T-helper 1 cell treated with Interleukin-12 subunit alpha and Interleukin-12 subunit beta and Interleukin-4 antibody, amounts not matched to agents 30 ng/mL and 1 ng/mL, for 36 hours (primary cell): ENCODE results near the gene EPS8. TPM values are rescaled to one million over a fixed set of nuclear protein-coding genes. Genes with fewer than 3 reads are reported as not detected.

Experiments
- intact Hi-C: fragments of 100-400 bp; cut with micrococcal nuclease; formaldehyde crosslinking; loops from one replicate; pipeline ENCODE4 v1.15.1; 2024
- total RNA-seq: library from RNA; stranded (reverse); gene quantifications from 2 replicates; pipeline ENCODE4 v1.2.3, GENCODE V29; 2022

The EPS8 gene
- total RNA-seq, 1 donor from 2014 or later = 0.61 TPM

GRCh38 chr12:15698377-15698871 is 90.8 kb downstream of the EPS8 start:
- intact Hi-C loops = no loop called here

- intact Hi-C loops = no loop called here
Observed at GRCh38 chr12:15697201-15697600, 92.0 kb downstream of the EPS8 start.

DNA sequence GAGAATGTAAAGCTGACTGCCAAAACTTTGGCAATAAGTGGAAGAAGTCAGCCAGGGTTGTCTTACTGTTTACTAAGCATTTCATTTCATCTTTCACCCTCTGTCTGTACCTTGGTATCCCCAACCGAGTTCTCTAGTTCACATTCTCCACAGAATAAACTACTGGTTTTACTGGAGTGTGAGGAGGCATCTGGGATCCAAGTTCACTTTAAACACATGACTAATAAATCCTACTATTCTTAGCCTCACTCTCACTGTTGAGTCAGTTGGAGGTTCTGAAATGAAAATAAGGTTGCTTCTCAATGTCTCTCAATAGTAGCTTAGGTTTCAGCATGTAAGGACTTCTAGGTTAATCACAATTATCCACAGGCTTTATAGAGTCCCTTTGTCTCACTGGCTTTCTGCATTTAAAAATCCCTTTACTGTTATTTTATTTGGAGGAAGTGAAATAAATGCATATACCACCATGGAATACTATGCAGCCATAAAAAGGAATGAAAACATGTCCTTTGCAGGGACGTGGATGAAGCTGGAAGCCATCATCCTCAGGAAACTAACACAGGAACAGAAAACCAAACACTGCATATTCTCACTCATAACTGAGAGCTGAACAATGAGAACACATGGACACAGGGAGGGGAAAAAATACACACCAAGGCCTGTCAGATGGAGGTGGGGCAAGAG is 95.8 kb downstream of the EPS8 start:
- intact Hi-C loops = no loop called here

- intact Hi-C loops = loop anchor here (1.0 kb wide), 1 partner anchor 9 kb away; no protein-coding TSS in a partner anchor
Observed at GRCh38 chr12:15691388-15691787, 97.8 kb downstream of the EPS8 start.

DNA sequence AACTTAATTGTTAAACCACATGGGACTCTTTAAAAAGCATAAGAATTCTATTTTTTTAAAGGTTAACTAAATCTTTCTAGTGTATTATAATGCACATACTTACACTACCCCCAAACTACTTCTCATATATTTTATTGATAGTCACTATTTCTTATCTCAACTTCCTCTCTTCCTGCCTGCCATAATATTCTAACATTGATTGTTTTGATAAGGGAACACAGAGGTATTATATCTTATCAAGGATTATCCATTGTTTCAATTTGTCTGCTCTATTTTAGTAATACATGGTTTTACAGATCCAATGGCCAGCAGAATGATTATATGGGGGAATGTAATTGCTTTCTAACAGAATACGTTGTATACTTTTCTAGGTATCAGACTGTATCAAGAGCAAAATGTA is 98.9 kb downstream of the EPS8 start:
- intact Hi-C loops = no loop called here

DNA sequence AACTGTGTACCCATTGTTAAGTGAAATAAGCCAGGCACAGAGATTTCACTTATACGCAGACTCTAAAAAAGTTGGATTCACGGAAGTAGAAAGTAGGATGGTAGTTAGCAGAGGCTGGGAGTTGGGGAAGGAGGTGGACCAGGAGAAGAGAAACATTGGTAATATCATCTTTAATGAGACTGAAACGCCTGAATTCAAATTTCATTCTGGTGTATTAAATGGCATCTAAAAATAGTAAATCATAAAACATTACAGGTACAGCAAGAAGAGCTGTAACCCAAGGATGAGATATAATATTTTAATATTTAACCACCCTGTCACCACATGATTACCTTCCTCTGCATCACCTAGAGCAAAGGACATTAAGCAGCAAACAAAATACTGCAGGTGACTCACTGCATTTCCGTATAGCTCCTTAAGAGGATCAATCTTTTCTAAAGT is 99.4 kb downstream of the EPS8 start:
- intact Hi-C loops = no loop called here

DNA sequence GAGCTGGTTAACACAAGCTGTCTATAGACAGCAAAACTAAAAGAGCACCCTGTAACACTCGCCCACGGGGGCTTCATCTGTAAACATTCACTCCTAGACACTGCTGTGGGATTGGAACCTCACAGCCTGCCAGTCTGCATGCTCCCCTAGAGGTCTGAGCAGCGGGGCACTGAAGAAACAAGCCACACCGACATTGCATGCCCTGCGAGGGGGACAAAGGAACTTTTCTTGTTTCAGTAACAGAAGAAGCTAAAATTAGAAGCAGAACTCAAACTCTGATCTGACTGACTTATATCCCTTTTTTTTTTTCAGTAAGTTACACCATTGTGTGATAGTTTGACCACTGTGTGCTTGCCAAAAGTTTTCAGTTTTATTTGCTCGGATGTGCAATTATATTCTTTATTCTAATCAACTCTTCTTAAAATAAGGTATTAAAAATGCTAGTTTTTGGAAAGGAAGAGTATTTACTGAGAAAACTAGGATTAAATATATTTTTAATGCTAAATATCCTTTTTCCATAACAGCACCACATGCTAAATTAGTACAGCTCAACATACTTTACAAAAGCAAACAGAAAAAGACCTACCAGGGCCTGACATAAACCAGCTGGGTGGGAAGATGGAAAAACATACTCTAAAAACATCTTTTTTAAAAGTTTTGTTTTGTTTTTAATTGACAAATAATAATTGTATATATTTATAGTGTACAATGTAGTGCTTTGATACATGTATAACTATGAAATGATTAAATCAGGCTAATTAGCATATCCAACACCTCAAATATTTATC is 100.2 kb downstream of the EPS8 start:
- intact Hi-C loops = no loop called here

DNA sequence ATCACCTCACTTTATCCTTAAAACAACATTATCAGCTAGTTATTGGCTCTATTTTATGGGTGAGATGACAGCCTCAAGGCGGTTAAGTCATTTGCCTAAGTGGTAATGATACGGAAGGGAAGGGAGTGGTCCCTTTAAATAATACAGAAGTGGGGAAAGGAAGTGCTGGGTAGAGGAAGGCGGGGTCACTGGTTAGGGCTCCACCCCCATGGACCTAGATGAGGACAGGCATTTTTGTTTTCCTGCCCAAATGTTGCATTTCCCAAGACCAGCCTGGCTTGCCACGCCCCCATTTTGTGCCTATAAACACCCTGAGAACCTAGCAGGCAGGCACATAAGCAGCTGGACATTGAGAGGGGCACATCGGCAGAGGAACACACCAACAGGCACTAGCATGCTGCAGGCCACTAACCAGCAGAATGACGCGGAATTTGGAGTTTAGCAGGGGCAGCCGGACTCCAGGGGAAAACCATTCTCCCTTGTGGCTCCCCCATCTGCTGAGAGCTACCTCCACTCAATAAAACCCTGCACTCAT is 100.9 kb downstream of the EPS8 start:
- intact Hi-C loops = no loop called here

GRCh38 chr12:15687583-15687982 is 101.6 kb downstream of the EPS8 start:
- intact Hi-C loops = no loop called here

DNA sequence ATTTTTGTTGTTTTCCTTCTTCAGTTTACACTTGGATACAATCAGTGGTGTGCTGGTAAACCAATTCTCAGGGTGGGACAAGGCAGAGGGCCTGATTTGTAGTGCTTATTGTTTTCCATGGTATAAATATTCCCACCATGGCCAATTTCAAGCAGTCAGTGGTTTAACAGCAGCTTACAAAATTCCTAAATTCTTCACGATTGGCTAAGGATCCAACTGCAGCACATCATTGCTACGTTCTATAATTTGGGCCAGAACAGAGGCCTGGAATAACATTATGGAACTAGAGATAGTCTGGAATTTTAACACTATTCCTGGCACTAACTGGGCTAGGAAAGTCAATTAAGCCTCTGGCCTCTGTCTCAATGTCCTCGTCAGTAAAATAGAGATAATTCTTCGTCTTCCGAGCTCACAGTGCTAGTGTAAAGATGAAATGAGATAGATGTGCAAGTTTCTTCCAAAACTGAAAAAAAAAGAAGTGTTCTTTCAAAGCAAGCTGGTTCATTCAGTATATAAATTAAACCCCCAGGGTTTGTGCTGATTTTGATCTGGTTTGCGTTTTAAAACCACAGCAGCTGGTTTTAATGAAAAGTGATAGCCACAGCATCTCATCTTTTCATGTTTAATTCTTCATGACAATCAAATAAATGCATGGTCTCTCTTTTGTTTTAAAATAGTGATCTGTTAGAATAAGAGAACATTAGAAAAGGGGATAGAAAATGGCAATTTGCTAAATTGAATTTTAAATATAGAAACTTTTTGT is 104.1 kb downstream of the EPS8 start:
- intact Hi-C loops = no loop called here

GRCh38 chr12:15682826-15683225 is 106.4 kb downstream of the EPS8 start:
- intact Hi-C loops = no loop called here

DNA sequence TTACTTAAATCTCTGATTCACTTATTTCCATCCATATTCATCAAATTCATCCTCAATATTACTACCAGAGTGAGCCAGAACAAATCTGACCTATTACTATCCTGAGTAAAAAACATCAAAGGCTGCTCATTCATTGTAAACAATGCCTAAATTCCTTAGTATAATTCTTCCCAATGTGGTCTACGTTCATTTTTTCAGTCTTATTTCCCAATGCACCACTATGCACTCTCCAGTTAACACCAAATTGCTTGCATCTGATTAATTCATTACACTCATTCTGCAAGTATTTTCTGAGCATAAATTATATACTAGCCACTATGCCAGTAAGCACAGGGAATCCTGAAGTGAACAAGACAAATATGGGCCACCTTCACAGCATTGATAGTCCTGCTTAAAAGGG is 110.0 kb downstream of the EPS8 start:
- intact Hi-C loops = no loop called here

DNA sequence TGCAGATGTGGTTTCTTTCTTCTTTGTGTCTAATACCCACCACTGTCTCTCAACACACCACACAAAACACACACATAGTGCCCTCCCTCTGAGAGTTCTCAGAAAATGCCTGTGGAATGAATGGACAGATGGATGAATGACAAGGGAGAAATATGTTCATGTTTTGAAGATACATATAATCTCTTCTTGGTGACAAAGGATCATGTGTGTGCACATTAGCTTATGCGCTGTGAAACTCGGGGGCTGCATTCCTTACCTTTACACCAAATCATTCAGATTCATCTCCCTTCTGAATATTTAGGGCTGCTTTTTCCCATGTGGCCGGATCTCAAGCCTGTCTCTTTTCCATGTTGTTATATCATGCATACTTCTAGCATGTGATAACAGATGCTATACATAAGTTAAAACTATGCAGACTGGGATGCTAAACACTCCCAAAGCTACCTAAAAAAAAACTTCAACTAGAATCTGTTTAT is 111.4 kb downstream of the EPS8 start:
- intact Hi-C loops = no loop called here

DNA sequence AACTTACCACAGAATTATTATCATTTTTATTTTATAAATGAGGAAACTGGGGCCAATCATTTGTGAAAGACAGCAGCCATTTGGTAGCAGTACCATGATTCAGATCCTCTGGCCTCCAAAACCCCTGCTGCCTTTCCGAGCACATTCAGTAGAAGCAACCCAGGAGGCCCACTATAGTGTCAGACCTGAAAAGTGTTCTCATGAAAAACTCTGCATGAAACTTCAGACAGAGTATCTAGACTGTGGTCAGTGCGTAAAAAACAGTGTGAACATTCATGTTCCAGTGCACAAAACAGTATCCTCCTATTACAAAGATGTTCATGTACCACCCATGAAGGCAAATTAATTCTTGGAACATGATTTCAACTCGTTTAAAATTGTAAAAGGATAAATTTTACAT is 112.0 kb downstream of the EPS8 start:
- intact Hi-C loops = no loop called here

GRCh38 chr12:15672671-15673270 is 116.4 kb downstream of the EPS8 start:
- intact Hi-C loops = no loop called here

GRCh38 chr12:15670756-15671155 is 118.4 kb downstream of the EPS8 start:
- intact Hi-C loops = no loop called here

DNA sequence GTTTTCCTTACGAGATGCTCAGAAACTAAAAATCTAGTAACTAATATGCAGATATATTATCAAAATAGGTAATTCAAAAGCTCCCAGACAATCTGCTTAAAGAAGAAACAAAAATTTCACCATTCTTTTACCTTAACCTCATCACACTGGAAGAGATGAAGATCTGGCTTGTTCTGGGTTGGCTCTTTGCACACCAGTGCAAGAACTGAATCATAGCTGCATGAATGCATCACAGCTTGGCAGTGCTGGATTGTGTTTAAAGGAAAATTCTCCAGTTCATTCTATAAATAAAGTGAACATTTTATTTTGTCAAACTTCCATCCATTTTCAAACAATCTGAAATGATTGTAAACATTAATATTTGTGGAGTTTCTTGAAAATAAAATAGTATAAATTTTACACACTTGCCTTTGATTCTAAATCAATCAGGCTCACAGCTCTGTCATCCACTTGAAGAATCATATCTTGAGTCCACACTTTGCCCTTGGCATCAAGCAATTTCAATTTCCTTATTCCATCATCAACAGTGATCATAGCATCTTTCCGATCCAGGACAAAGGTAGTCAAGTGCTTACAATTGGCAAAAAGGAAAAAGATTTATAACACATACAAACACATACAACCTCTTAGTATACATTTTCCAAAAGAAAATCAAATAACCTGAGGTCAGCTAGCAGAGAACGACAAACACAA is 119.8 kb downstream of the EPS8 start:
- intact Hi-C loops = no loop called here

- intact Hi-C loops = no loop called here
Observed at GRCh38 chr12:15664491-15664890, 124.7 kb downstream of the EPS8 start.

- intact Hi-C loops = no loop called here
Observed at GRCh38 chr12:15662983-15663659, 126.1 kb downstream of the EPS8 start.
